ENCODE results near the gene NSRP1. TPM values are rescaled to one million over a fixed set of nuclear protein-coding genes. Genes with fewer than 3 reads are reported as not detected.
"Not testable (repeated sequence)": the region's sequence is repeated elsewhere in the genome, so short reads cannot be mapped to it uniquely, and the experiment has no call there.

The NSRP1 gene
- total and polyA plus RNA-seq, 7 donors = 18.0 to 47.6 (median 30.4) TPM

DNA sequence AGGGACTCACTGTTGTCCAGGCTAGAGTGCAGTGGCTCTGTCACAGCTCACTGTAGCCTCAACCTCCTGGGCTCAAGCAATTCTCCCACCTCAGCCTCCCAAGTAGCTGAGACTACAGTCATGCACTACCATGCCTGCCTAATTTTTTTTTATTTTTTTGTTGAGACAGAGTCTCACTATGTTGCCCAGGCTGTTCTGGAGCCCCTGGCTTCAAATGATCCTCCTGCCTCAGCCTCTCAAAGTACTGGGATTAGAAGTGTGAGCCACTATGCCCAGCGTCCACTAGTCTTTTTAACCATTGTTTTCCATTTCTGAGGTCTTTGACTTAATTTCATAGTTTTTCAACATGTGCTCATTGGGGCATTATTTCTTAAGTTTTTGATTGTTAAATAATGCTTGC, 13.5 kb downstream of the NSRP1 start:
- WGBS, 2 donors = 88 to 97% methylated on average over 1 of the region's 1 CpG
- peaks cover 0 to 32% (median 3%) of the 10 kb centered on the region in 4 donors for H3K36me3 ChIP-seq

GRCh38 chr17:30132615-30133014, 16.0 kb downstream of the NSRP1 start:
- DNase-seq = no peak
- Histone ChIP-seq H3K36me3 (peaks cover 0 to 42% (median 3%) of the 10 kb centered on the region in 4 donors), H3K4me1 (peaks cover 0 to 2% (median 0%) of the 10 kb centered on the region in 4 donors), H3K9me3 (no peaks in the 10 kb centered on the region), H3K27ac (no peak overlapping the region), H3K4me3 (no peak overlapping the region), H3K27me3 (no peaks in the 10 kb centered on the region)
- no peak for TF ChIP-seq EP300 (IDR thresholded peaks at IDR 0.05)
- TF ChIP-seq CTCF (IDR thresholded peaks at IDR 0.05) = no peak
- no peak for TF ChIP-seq POLR2A (IDR thresholded peaks at IDR 0.05)
- no peak for TF ChIP-seq POLR2AphosphoS5 (IDR thresholded peaks at IDR 0.05)
- intact Hi-C loops (cut with DNase I) = no loop called here
- 88 to 91% methylated on average over 3 of the region's 3 CpGs for WGBS, 2 donors

More for the DNA sequence above, 13.5 kb downstream of the NSRP1 start:
- TF ChIP-seq CTCF (IDR thresholded peaks at IDR 0.05) (no peak), POLR2A (IDR thresholded peaks at IDR 0.05) (no peak), POLR2AphosphoS5 (IDR thresholded peaks at IDR 0.05) (no peak), EP300 (IDR thresholded peaks at IDR 0.05) (no peak)
- intact Hi-C loops (cut with DNase I) = no loop called here
- no peak for DNase-seq
- no peaks in the 10 kb centered on the region for H3K27me3 ChIP-seq
- no peaks in the 10 kb centered on the region for H3K9me3 ChIP-seq
- H3K4me3 ChIP-seq = no peak overlapping the region
- H3K27ac ChIP-seq = no peak overlapping the region
- H3K4me1 ChIP-seq = peaks cover 0 to 6% (median 0%) of the 10 kb centered on the region in 4 donors

- intact Hi-C loops (cut with DNase I) = no loop called here
- WGBS, 2 donors = 92 to 93% methylated on average over 3 of the region's 3 CpGs
- peaks cover 0 to 36% (median 3%) of the 10 kb centered on the region in 4 donors for H3K36me3 ChIP-seq
- TF ChIP-seq POLR2AphosphoS5 (IDR thresholded peaks at IDR 0.05) (no peak), CTCF (IDR thresholded peaks at IDR 0.05) (no peak), EP300 (IDR thresholded peaks at IDR 0.05) (no peak), POLR2A (IDR thresholded peaks at IDR 0.05) (no peak)
- no peak overlapping the region for H3K4me3 ChIP-seq
- no peaks in the 10 kb centered on the region for H3K27me3 ChIP-seq
- no peak overlapping the region for H3K27ac ChIP-seq
- DNase-seq = no peak
- H3K4me1 ChIP-seq = peaks cover 0 to 8% (median 0%) of the 10 kb centered on the region in 4 donors
- H3K9me3 ChIP-seq = no peaks in the 10 kb centered on the region
These were observed 16.6 kb downstream of the NSRP1 start for GRCh38 chr17:30133197-30133596.

- Histone ChIP-seq H3K27ac (no peak overlapping the region), H3K9me3 (no peaks in the 10 kb centered on the region), H3K4me1 (peaks cover 0 to 12% (median 0%) of the 10 kb centered on the region in 4 donors), H3K27me3 (no peaks in the 10 kb centered on the region), H3K36me3 (peaks cover 0 to 27% (median 0%) of the 10 kb centered on the region in 4 donors), H3K4me3 (no peak overlapping the region)
- no peak for DNase-seq
- intact Hi-C loops (cut with DNase I) = no loop called here
- no peak for TF ChIP-seq EP300 (IDR thresholded peaks at IDR 0.05)
- no peak for TF ChIP-seq POLR2AphosphoS5 (IDR thresholded peaks at IDR 0.05)
- no peak for TF ChIP-seq CTCF (IDR thresholded peaks at IDR 0.05)
- TF ChIP-seq POLR2A (IDR thresholded peaks at IDR 0.05) = no peak
These were observed 17.9 kb downstream of the NSRP1 start for GRCh38 chr17:30134551-30134950.

- H3K4me3 ChIP-seq = no peak overlapping the region
- H3K36me3 ChIP-seq = peaks cover 0 to 23% (median 0%) of the 10 kb centered on the region in 4 donors
- no peak for DNase-seq
- H3K27ac ChIP-seq = no peak overlapping the region
- TF ChIP-seq EP300 (IDR thresholded peaks at IDR 0.05) (no peak), CTCF (IDR thresholded peaks at IDR 0.05) (no peak), POLR2A (IDR thresholded peaks at IDR 0.05) (no peak), POLR2AphosphoS5 (IDR thresholded peaks at IDR 0.05) (no peak)
- no peaks in the 10 kb centered on the region for H3K9me3 ChIP-seq
- no peaks in the 10 kb centered on the region for H3K27me3 ChIP-seq
- WGBS, 2 donors = 90 to 93% methylated on average over 3 of the region's 3 CpGs
- intact Hi-C loops (cut with DNase I) = no loop called here
- H3K4me1 ChIP-seq = peaks cover 0 to 12% (median 0%) of the 10 kb centered on the region in 4 donors
These were observed 20.5 kb downstream of the NSRP1 start for GRCh38 chr17:30137158-30137557.

DNA sequence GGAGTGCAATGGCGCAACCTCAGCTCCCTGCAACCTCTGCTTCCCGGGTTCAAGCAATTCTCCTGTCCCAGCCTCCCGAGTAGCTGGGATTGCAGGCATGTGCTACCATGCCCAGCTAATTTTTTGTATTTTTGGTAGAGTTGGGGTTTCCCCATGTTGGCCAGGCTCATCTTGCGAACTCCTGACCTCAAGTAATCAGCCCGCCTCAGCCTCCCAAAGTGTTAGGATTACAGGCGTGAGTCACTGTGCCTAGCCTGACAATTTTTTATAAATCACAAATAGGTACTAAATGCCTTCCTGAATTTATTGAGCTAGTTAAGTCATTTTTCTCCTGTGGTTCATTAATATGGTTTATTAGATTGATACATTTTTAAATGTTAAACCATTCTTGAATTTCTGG, 31.2 kb downstream of the NSRP1 start:
- intact Hi-C loops (cut with DNase I); H3K36me3 ChIP-seq; H3K27ac ChIP-seq; H3K9me3 ChIP-seq; H3K27me3 ChIP-seq; H3K4me1 ChIP-seq; H3K4me3 ChIP-seq; DNase-seq: not testable (repeated sequence)
- WGBS, 2 donors = 91 to 92% methylated on average over 6 of the region's 6 CpGs
